Measurements from ENCODE around the gene AURKAIP1.
A peak's percentile ranks its signal among the peaks of the same experiment; 100 is the strongest.

Gene AURKAIP1

DNA sequence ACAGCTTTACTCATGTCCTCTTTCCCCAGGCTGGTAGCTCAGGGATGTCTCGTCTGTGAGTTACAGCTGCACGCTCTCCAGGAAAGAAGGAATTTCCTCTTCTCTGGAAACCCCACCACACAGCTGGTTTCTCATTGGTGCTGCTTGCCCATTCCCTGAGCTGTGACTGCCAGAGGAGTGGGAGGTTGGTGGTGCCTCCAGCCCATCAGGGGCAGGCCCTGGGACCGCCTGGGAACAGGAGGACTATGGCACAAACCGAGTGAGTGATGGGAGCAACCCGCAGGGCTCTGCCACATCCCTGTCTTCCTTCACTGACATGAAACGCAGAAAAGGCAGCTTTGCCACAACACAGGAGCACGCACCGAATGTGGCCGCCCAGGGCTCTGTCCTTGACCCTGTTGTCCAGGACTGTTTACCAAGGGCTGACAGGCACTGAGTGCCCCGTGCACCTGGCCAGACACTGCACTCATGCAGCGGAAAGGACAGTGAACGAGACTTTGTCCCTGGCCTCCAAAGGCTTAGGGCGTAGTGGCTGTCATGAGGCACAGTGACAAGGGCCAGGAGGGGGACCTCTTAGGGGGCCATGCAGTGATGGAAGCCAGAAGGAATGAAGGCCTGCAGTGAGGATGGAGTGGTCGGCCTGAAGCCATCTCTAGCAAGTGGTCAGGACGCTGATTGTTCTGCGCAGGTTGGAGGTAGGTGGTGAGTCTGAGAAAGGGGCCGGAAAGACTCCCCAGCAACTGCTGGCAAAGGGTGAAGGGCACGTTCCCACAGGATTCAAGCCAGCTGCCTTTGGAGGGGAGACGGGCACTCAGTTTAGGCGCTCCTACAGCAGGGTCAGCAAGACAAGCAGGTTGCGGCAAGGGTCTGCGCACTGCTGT is 25.8 kb upstream of the AURKAIP1 start:
- peaks cover 41 to 73% of the 10 kb centered on the region in 2 donors for H3K4me1 Mint-ChIP-seq
- H3K36me3 Mint-ChIP-seq = peaks cover 57 to 62% of the 10 kb centered on the region in 2 donors
- ATAC-seq (replicated peaks) (no peak), DNase-seq (no peak)
- peak overlapping the region; percentile 99 for H3K27ac Mint-ChIP-seq
- H3K4me3 Mint-ChIP-seq = peak overlapping the region; percentile 95
- H3K27me3 Mint-ChIP-seq = no peaks in the 10 kb centered on the region
- H3K9me3 Mint-ChIP-seq = no peaks in the 10 kb centered on the region

DNA sequence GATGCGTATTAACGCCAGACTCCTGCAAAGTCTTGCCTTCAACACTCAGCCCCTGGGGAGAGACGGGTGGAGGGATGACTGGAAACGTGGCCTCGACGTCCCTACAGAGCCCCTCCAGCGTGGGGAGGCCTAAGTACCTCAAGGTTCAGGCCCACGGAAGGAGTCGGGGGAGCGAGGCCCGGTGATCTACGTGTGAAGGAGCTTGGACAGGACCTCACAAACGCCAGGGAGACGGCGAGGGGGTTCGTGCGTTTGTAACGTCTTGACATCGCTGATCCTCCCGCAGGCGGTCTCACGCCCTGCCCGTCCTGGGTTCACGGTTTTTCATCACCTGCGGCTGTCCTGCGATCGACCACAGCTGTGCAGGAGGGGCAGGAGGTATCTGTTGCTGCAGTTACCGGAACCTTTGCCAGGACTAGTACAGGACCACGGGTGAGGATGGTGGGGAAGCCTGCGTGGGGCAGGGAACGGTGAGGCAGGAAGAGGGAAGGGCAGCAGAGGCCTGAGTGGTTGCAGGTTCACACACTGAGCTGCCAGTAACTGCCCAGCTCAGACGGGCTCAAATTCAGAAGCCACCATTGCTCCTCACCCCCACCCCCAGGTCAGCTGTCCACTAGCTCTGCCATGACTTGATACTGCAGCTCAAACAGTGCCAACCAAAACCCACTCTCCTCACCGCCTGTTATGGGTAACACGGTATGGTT is 25.0 kb upstream of the AURKAIP1 start:
- Mint-ChIP-seq H3K9me3 (no peaks in the 10 kb centered on the region), H3K4me1 (peaks cover 40 to 73% of the 10 kb centered on the region in 2 donors), H3K27ac (peak overlapping the region; percentile 99), H3K27me3 (no peaks in the 10 kb centered on the region), H3K36me3 (peaks cover 58 to 63% of the 10 kb centered on the region in 2 donors), H3K4me3 (peak overlapping the region; percentile 95)
- ATAC-seq (replicated peaks) (peak; percentile 4 to 8), DNase-seq (no peak)

DNA sequence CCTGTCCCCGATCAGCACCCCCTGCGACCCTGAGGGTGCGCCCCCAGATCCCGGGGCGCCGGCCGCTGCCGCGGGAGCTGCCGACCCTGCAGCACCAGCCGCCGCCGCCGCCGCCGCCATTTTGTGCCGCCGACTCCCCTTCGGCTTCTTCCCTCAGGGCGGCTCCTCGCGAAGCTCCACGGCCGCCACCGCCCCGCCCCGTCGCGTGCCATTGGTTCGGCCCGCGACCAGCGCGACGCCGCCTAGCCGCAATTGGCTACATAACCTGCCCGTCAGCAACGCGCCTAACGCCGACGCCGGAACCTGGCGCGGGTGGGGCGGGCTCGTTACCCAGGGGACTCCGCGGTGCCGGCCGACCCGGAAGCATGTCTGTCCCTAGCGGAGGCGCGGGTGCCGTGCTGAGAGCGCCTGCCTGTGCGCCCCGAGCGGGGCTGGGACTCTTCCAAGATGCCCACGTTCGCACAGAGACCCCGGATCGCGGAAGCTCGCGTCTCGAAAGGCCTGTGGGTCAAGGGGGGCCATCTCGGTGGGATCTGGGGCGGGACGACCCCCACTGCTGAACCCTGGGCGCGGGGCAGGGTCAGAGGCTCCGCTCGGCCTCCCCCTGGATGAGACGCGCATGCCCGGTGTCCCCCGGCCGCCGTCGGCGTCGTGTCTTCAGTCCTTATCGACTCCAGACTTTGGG is 24.3 kb upstream of the AURKAIP1 start, which contains the start of gene CCNL2:
CCNL2 (minus strand) TSS at position 149 of the 685 bp plus-strand sequence; CDS start at position 120, 29 bp downstream.
- Mint-ChIP-seq H3K36me3 (peaks cover 56 to 60% of the 10 kb centered on the region in 2 donors), H3K4me3 (peak within 1 kb of the TSS; percentile 95)

GRCh38 chr1:1398677-1399186 is 23.7 kb upstream of the AURKAIP1 start:
- Mint-ChIP-seq H3K27ac (peak overlapping the region; percentile 93), H3K36me3 (peaks cover 55 to 59% of the 10 kb centered on the region in 2 donors), H3K4me1 (peaks cover 38 to 67% of the 10 kb centered on the region in 2 donors), H3K9me3 (no peaks in the 10 kb centered on the region), H3K4me3 (peak overlapping the region; percentile 89 to 95), H3K27me3 (no peaks in the 10 kb centered on the region)
- DNase-seq (no peak), ATAC-seq (replicated peaks) (peak; percentile 6)

More for the DNA sequence above, 24.3 kb upstream of the AURKAIP1 start, which contains the start of gene CCNL2:
- ATAC-seq (replicated peaks) = peak; percentile 95 to 98
- no peaks in the 10 kb centered on the region for H3K27me3 Mint-ChIP-seq
- H3K4me1 Mint-ChIP-seq = peaks cover 40 to 73% of the 10 kb centered on the region in 2 donors
- peak; percentile 99 for DNase-seq
- H3K9me3 Mint-ChIP-seq = no peaks in the 10 kb centered on the region
- peak within 1 kb of the TSS; percentile 99 for H3K27ac Mint-ChIP-seq

DNA sequence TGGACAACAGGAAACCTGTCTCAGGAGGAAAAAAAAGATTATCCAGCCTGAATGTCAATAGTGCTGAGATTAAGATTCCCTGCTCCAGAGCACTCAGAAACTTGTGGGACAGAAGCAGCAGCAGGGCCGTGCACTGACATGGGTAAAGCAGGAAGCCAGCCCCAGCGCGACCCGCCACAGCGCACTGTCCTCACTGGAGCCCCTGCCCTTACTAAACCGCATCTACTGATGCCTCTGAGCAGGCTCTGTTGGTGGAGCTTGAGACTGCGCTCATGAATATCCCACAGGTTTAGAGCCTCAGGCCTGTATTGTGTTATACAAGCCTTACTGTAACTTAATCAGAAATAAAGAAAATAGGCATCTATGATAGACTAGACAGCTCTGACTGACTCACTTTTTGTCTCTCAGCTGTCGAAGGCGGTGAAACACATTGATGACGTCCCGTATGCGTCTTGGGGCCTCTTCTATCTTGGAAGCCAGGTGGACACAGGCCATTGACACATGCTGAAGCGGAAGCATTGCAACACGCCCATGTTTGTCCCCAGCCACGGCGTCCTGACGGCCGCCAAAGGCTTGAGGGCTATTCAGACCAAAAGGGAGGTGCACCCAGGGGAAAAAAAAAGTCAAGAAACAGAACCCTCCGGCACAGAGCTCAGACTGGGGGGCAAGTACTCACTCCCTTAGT is 23.0 kb upstream of the AURKAIP1 start:
- Mint-ChIP-seq H3K9me3 (no peaks in the 10 kb centered on the region), H3K4me1 (peaks cover 32 to 60% of the 10 kb centered on the region in 2 donors), H3K27me3 (no peaks in the 10 kb centered on the region), H3K36me3 (peaks cover 54 to 61% of the 10 kb centered on the region in 2 donors), H3K4me3 (peak overlapping the region; percentile 89 to 95), H3K27ac (peak overlapping the region; percentile 93)
- ATAC-seq (replicated peaks) (no peak), DNase-seq (no peak)

DNA sequence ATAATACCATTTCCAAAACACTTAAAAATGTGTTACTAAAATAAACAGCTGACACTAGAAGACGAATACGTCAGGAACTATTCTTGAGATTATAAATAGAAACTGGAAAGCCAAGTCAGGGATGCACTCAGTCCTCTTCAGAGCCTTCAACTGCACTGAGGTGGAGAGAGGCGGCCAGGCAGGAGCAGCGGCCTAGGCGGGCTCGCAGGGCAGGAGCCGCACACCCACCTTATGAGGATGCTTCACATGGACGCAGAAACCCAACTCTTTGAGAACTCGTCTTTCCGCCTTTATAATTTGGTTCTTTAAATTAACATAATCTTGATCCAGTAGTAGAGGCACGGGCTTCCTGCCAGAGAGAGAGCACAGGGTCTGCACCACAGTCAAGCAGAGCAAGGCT is 20.2 kb upstream of the AURKAIP1 start:
- H3K4me3 Mint-ChIP-seq = no peak overlapping the region
- no peaks in the 10 kb centered on the region for H3K9me3 Mint-ChIP-seq
- H3K4me1 Mint-ChIP-seq = peaks cover 14 to 37% of the 10 kb centered on the region in 2 donors
- peaks cover 55 to 60% of the 10 kb centered on the region in 2 donors for H3K36me3 Mint-ChIP-seq
- H3K27me3 Mint-ChIP-seq = no peaks in the 10 kb centered on the region
- no peak for DNase-seq
- H3K27ac Mint-ChIP-seq = no peak overlapping the region
- ATAC-seq (replicated peaks) = no peak

DNA sequence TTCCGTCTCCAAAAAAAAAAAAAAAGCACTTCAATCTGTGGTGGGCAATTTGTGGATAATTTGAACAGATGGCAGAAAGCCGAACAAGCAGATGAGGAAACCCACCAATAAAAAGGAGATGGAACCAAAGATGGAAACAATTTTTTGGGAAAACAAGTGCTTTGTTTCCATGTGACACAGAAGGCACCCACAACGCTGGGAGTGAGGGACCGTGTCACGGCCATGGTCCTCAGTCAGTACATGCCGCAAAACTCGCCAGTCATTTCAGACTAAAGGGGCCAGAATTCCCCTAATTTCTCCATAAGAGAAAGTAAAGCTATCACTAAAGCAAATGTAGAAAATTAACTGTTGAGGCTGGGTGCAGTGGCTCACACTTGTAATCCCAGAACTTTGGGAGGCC is 19.1 kb upstream of the AURKAIP1 start:
- peaks cover 12 to 29% of the 10 kb centered on the region in 2 donors for H3K4me1 Mint-ChIP-seq
- DNase-seq (no peak), ATAC-seq (replicated peaks) (no peak)
- no peaks in the 10 kb centered on the region for H3K27me3 Mint-ChIP-seq
- peak overlapping the region; percentile 56 for H3K27ac Mint-ChIP-seq
- no peaks in the 10 kb centered on the region for H3K9me3 Mint-ChIP-seq
- no peak overlapping the region for H3K4me3 Mint-ChIP-seq
- H3K36me3 Mint-ChIP-seq = peaks cover 55 to 61% of the 10 kb centered on the region in 2 donors

DNA sequence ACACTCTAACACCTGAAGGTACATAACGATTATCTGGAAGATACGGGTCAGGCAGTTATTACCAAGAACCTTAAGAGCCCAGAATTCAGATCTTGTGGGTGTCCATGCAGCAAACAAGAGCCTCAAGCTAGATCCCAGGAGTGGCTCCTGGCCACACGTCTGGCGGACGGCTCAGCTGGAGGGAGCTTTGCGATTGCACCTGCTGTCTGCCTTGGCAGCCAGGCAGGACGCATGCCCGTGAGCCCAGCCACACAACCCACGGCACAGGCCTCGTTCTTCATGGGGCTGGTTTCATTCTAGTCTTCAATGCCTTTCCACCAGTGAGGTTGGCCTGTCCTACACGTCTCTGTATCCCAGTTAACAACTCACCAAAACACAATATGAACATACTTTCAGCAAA is 18.4 kb upstream of the AURKAIP1 start:
- H3K4me3 Mint-ChIP-seq = no peak overlapping the region
- no peaks in the 10 kb centered on the region for H3K9me3 Mint-ChIP-seq
- no peaks in the 10 kb centered on the region for H3K27me3 Mint-ChIP-seq
- peaks cover 12 to 29% of the 10 kb centered on the region in 2 donors for H3K4me1 Mint-ChIP-seq
- H3K36me3 Mint-ChIP-seq = peaks cover 61 to 62% of the 10 kb centered on the region in 2 donors
- H3K27ac Mint-ChIP-seq = no peak overlapping the region
- DNase-seq (no peak), ATAC-seq (replicated peaks) (no peak)

- no peak for ATAC-seq (replicated peaks)
- DNase-seq = no peak
- H3K4me3 Mint-ChIP-seq = no peak overlapping the region
- peaks cover 9 to 25% of the 10 kb centered on the region in 2 donors for H3K4me1 Mint-ChIP-seq
- peaks cover 62 to 63% of the 10 kb centered on the region in 2 donors for H3K36me3 Mint-ChIP-seq
- no peaks in the 10 kb centered on the region for H3K9me3 Mint-ChIP-seq
- no peaks in the 10 kb centered on the region for H3K27me3 Mint-ChIP-seq
- no peak overlapping the region for H3K27ac Mint-ChIP-seq
These were observed 18.0 kb upstream of the AURKAIP1 start for GRCh38 chr1:1393014-1393413.

DNA sequence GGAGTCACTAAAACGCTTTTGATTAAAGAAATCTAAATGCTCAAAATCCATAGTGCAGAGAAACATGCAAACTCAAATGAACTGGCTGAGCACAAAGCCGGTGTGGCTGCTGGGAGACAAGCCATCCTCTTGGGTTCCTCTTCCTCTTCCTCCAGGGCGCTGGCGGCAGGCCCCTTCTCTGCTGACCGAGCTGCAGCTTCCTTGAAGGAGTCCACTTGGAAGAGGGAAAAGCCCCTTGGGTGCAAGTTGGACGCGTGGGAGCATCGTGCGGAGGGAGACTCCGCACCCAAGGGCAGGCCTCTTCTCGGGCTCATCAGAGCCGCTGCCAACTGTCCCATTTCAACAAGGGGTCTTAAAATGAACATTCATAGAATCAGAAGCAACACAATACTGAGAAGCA is 16.2 kb upstream of the AURKAIP1 start:
- Mint-ChIP-seq H3K36me3 (peaks cover 71 to 78% of the 10 kb centered on the region in 2 donors), H3K4me3 (no peak overlapping the region), H3K27ac (no peak overlapping the region), H3K9me3 (no peaks in the 10 kb centered on the region), H3K4me1 (peaks cover 8 to 23% of the 10 kb centered on the region in 2 donors), H3K27me3 (no peaks in the 10 kb centered on the region)
- no peak for ATAC-seq (replicated peaks)
- DNase-seq = no peak

DNA sequence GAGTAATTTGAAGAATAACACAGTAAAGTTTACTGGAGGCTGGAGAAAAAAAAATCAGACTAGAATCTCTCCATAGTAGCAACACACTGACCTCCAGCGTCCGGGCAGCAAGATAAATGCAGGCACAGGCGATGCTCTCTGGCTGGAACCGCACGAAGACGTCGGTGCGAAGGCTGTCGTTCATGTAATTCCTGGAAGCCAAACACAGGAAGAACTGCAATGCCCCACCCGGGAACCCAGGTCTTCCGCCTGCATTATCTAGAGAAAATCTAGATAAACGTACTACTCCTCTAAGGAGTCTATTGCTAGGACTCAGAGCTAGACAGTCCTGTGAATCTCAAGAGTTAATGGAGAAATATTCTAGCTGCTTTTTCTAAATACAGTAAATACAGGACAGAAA is 15.7 kb upstream of the AURKAIP1 start:
- H3K36me3 Mint-ChIP-seq = peaks cover 74 to 82% of the 10 kb centered on the region in 2 donors

GRCh38 chr1:1388078-1388472 is 13.1 kb upstream of the AURKAIP1 start:
- peaks cover 2 to 10% of the 10 kb centered on the region in 2 donors for H3K4me1 Mint-ChIP-seq
- ATAC-seq (replicated peaks) (no peak), DNase-seq (no peak)
- peak overlapping the region; percentile 56 for H3K27ac Mint-ChIP-seq
- peaks cover 63 to 66% of the 10 kb centered on the region in 2 donors for H3K36me3 Mint-ChIP-seq
- no peak overlapping the region for H3K4me3 Mint-ChIP-seq
- H3K9me3 Mint-ChIP-seq = no peaks in the 10 kb centered on the region
- H3K27me3 Mint-ChIP-seq = no peaks in the 10 kb centered on the region

More for the DNA sequence above, 15.7 kb upstream of the AURKAIP1 start:
- Mint-ChIP-seq H3K27ac (no peak overlapping the region), H3K9me3 (no peaks in the 10 kb centered on the region), H3K4me1 (peaks cover 6 to 21% of the 10 kb centered on the region in 2 donors), H3K4me3 (no peak overlapping the region), H3K27me3 (no peaks in the 10 kb centered on the region)
- DNase-seq (no peak), ATAC-seq (replicated peaks) (no peak)

Measured in stimulated activated naive B cell treated with anti-CD40 and anti-IgM and Interleukin-4, amounts not matched to agents 10 μg/mL and 1 μg/mL and 100 μg/mL, for 72 hours (primary cell).